Measurements from ENCODE around the gene TTI1. TPM values are rescaled to one million over a fixed set of nuclear protein-coding genes. Genes with fewer than 3 reads are reported as not detected.

TTI1 gene
- total RNA-seq, 1 donor from 2014 or later = 10.6 TPM

- peaks cover 48% of the 10 kb centered on the region for H3K36me3 Mint-ChIP-seq (ENCODE audit: low read depth)
- TF ChIP-seq, protein P1, sequence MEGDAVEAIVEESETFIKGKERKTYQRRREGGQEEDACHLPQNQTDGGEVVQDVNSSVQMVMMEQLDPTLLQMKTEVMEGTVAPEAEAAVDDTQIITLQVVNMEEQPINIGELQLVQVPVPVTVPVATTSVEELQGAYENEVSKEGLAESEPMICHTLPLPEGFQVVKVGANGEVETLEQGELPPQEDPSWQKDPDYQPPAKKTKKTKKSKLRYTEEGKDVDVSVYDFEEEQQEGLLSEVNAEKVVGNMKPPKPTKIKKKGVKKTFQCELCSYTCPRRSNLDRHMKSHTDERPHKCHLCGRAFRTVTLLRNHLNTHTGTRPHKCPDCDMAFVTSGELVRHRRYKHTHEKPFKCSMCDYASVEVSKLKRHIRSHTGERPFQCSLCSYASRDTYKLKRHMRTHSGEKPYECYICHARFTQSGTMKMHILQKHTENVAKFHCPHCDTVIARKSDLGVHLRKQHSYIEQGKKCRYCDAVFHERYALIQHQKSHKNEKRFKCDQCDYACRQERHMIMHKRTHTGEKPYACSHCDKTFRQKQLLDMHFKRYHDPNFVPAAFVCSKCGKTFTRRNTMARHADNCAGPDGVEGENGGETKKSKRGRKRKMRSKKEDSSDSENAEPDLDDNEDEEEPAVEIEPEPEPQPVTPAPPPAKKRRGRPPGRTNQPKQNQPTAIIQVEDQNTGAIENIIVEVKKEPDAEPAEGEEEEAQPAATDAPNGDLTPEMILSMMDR (IDR thresholded peaks at IDR 0.05) = no peak
- H3K27me3 Mint-ChIP-seq (ENCODE audit: low read depth) = no peaks in the 10 kb centered on the region
- H3K27ac Mint-ChIP-seq (ENCODE audit: unreplicated experiment) = peak overlapping the region; percentile 9
- peaks cover 13% of the 10 kb centered on the region for H3K4me1 Mint-ChIP-seq (ENCODE audit: low read depth)
- no peak overlapping the region for H3K4me3 Mint-ChIP-seq (ENCODE audit: unreplicated experiment)
- no peaks in the 10 kb centered on the region for H3K9me3 Mint-ChIP-seq (ENCODE audit: low read depth)
- DNase-seq (ENCODE audit: low spot score) = no peak
These were observed 33.9 kb upstream of the TTI1 start for GRCh38 chr20:38066969-38067716.

DNA sequence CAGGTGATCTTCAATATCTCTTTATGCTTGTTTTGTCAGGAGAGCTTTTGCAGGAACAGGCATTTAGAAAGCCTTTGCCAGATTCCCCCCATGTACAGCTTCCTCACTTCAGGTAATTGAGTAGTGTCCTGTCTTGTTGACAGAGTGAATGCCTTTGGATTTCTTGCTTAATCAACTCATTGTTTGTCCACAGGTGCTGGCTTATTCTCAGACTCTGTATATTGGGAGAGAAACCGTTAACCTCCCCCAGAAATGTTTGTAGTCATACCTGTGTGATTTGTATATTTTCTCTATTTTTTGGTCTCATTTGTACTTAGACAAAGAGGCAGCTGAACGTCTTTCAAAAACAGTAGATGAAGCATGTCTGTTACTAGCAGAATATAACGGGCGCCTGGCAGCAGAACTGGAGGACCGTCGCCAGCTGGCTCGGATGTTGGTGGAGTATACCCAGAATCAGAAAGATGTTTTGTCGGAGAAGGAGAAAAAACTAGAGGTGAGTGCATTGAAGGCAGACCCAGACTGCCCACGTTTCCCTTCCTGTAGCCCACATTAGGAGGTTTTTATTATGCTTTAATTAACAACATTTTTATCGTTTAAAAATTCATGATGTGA is 32.6 kb upstream of the TTI1 start:
- no peak overlapping the region for H3K27ac Mint-ChIP-seq (ENCODE audit: unreplicated experiment)
- no peaks in the 10 kb centered on the region for H3K9me3 Mint-ChIP-seq (ENCODE audit: low read depth)
- DNase-seq (ENCODE audit: low spot score) = no peak
- H3K4me3 Mint-ChIP-seq (ENCODE audit: unreplicated experiment) = no peak overlapping the region
- H3K27me3 Mint-ChIP-seq (ENCODE audit: low read depth) = no peaks in the 10 kb centered on the region
- H3K36me3 Mint-ChIP-seq (ENCODE audit: low read depth) = peaks cover 42% of the 10 kb centered on the region
- TF ChIP-seq, protein P1 (IDR thresholded peaks at IDR 0.05) = no peak
- peaks cover 12% of the 10 kb centered on the region for H3K4me1 Mint-ChIP-seq (ENCODE audit: low read depth)

GRCh38 chr20:38063911-38064530 is 30.8 kb upstream of the TTI1 start:
- H3K4me1 Mint-ChIP-seq (ENCODE audit: low read depth) = peaks cover 24% of the 10 kb centered on the region

GRCh38 chr20:38062890-38063289 is 29.6 kb upstream of the TTI1 start:
- DNase-seq (ENCODE audit: low spot score) = no peak
- peaks cover 24% of the 10 kb centered on the region for H3K4me1 Mint-ChIP-seq (ENCODE audit: low read depth)
- H3K27me3 Mint-ChIP-seq (ENCODE audit: low read depth) = no peaks in the 10 kb centered on the region
- no peak overlapping the region for H3K27ac Mint-ChIP-seq (ENCODE audit: unreplicated experiment)
- peaks cover 39% of the 10 kb centered on the region for H3K36me3 Mint-ChIP-seq (ENCODE audit: low read depth)
- TF ChIP-seq, protein P1 (IDR thresholded peaks at IDR 0.05) = no peak
- no peak overlapping the region for H3K4me3 Mint-ChIP-seq (ENCODE audit: unreplicated experiment)
- H3K9me3 Mint-ChIP-seq (ENCODE audit: low read depth) = no peaks in the 10 kb centered on the region

More at GRCh38 chr20:38063911-38064530, 30.8 kb upstream of the TTI1 start:
- no peaks in the 10 kb centered on the region for H3K27me3 Mint-ChIP-seq (ENCODE audit: low read depth)
- H3K9me3 Mint-ChIP-seq (ENCODE audit: low read depth) = no peaks in the 10 kb centered on the region
- TF ChIP-seq, protein P1 (IDR thresholded peaks at IDR 0.05) = no peak
- H3K27ac Mint-ChIP-seq (ENCODE audit: unreplicated experiment) = no peak overlapping the region
- H3K4me3 Mint-ChIP-seq (ENCODE audit: unreplicated experiment) = no peak overlapping the region
- no peak for DNase-seq (ENCODE audit: low spot score)
- H3K36me3 Mint-ChIP-seq (ENCODE audit: low read depth) = peaks cover 43% of the 10 kb centered on the region

- H3K27me3 Mint-ChIP-seq (ENCODE audit: low read depth) = no peaks in the 10 kb centered on the region
- H3K4me1 Mint-ChIP-seq (ENCODE audit: low read depth) = peaks cover 23% of the 10 kb centered on the region
- H3K4me3 Mint-ChIP-seq (ENCODE audit: unreplicated experiment) = no peak overlapping the region
- peaks cover 26% of the 10 kb centered on the region for H3K36me3 Mint-ChIP-seq (ENCODE audit: low read depth)
- TF ChIP-seq, protein P1 (IDR thresholded peaks at IDR 0.05) = no peak
- no peaks in the 10 kb centered on the region for H3K9me3 Mint-ChIP-seq (ENCODE audit: low read depth)
- H3K27ac Mint-ChIP-seq (ENCODE audit: unreplicated experiment) = no peak overlapping the region
- DNase-seq (ENCODE audit: low spot score) = no peak
These were observed 27.9 kb upstream of the TTI1 start for GRCh38 chr20:38061109-38061508.

All from chondrocyte (in vitro differentiated cells).